Upper lobe of left lung (tissue), 4 donors: ENCODE results near the gene ARMS2.

Experiments
- EP300 ChIP-seq, 4 donors: sonication (generic); formaldehyde crosslinking; IDR thresholded peaks; one replicate each; pipeline ENCODE4 v1.5.1; 2017; ENCODE audit warnings: antibody characterized with exemption in 4 of 4, control low read depth in 2 of 4
- POLR2A ChIP-seq, 4 donors: fragments of 450-650 bp; IDR thresholded peaks; one replicate each; pipeline ENCODE4 v1.5.1; 2016 to 2017; ENCODE audit warnings: antibody characterized with exemption in 4 of 4, mild to moderate bottlenecking in 2 of 4
- POLR2AphosphoS5 ChIP-seq, 2 donors: sonication (generic); formaldehyde crosslinking; IDR thresholded peaks; one replicate each; pipeline ENCODE4 v1.5.1; 2017; ENCODE audit warnings: antibody characterized with exemption in 2 of 2
- TF ChIP-seq, protein P1 (sequence below), 6 experiments: fragments of 450-650 bp in 4 of 6; fragments of 200-600 bp in 2 of 6; sonication (generic) in 2 of 6; IDR thresholded peaks; one replicate each; pipeline ENCODE4 v1.5.1; 2016 to 2019; ENCODE audit warnings: antibody characterized with exemption in 6 of 6

DNA sequence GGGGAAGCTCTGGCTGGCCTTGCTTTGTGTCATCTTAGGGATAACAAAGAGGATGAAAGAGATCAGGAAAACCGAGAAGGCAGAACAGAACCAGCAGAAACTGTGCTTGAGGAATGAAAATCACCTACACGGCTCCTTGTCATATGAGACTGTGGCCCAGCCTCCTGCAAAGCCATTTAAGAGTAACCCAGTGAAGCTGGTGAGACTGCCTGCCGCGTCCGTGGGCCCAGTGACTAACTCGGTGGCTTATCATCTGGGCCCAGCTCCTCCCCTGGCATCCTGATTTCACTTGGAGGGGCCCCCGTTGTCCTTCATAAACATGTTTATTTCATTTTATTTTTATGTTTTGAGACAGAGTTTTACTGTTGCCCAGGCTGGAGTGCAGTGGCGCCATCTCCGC, 37.6 kb downstream of the ARMS2 start:
- TF ChIP-seq EP300 (IDR thresholded peaks at IDR 0.05), result no peak
- no peak for TF ChIP-seq POLR2A (IDR thresholded peaks at IDR 0.05)
- TF ChIP-seq, protein P1, sequence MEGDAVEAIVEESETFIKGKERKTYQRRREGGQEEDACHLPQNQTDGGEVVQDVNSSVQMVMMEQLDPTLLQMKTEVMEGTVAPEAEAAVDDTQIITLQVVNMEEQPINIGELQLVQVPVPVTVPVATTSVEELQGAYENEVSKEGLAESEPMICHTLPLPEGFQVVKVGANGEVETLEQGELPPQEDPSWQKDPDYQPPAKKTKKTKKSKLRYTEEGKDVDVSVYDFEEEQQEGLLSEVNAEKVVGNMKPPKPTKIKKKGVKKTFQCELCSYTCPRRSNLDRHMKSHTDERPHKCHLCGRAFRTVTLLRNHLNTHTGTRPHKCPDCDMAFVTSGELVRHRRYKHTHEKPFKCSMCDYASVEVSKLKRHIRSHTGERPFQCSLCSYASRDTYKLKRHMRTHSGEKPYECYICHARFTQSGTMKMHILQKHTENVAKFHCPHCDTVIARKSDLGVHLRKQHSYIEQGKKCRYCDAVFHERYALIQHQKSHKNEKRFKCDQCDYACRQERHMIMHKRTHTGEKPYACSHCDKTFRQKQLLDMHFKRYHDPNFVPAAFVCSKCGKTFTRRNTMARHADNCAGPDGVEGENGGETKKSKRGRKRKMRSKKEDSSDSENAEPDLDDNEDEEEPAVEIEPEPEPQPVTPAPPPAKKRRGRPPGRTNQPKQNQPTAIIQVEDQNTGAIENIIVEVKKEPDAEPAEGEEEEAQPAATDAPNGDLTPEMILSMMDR (IDR thresholded peaks at IDR 0.05), result no peak
- no peak for TF ChIP-seq POLR2AphosphoS5 (IDR thresholded peaks at IDR 0.05)
